GM21825 (cell line): ENCODE data around the gene PJA1.

Experiments used
- ATAC-seq: cut with Tn5 transposase; IDR thresholded peaks from one replicate; pipeline ENCODE4 v1.9.1; 2021; ENCODE audit warnings: mild to moderate bottlenecking, moderate library complexity; ENCODE audit not compliant: unreplicated experiment

Gene PJA1

DNA sequence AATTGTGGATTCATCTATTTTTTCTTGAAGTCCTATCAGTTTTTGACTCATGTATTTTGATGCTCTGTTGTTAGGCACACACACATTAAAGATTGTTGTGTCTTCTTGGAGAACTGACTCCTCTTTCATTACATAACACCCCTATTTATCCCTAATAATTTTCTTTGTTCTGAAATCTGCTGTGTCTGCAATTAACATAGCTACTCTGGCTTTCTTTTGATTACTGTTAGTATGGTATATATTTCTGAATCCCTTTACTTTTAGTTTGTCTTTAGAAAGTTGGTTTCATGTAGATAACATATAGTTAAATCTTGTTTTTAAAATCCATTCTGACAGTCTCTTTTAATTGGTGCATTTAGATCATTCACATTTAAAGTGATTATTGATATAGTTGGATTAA lies 5.1 kb upstream of the PJA1 start:
- ATAC-seq, result no peak

DNA sequence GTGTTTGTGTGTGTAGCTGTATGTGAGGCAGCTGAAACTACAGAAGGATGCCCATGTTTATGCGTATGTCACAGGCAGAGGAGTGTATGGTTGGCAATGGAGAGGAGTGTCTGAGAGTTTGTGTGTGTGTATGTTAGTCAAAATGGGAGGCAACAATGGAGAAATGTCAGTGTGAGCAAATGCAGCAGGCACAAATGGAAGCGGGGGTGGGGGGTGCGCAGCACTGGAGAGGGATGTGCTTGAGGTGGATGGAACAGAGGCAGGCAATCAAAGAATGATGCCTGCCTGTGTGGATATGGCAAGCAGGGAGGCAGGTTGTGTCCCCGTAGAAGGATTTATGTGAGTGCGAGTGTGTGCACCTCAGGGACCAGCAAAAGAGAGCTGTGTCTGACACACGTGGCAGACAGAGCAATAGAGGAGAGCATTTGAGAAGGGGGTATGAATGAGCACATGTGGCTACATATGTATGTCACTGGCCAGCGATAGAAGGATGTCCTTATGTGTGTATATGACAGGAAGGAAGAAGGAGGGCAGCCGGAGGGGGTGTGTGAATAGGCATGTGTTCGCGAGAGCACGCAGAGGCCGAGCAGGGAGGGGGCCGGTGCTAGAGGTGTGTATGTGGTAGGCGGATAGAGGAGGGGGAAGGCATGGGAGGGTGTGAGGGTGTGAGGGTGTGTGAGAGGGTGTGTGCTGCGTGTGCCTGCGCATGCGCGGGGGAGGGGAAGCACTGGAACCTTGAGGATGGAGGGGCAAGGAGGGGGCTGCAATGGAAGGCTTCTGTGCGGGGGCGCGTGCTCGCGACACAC lies 1.1 kb downstream of the PJA1 start:
- peak; percentile 59 for ATAC-seq

- ATAC-seq, result no peak
Measured at GRCh38 chrX:69162361-69162865, 2.8 kb downstream of the PJA1 start.

GRCh38 chrX:69161786-69162349 lies 3.4 kb downstream of the PJA1 start:
- no peak for ATAC-seq

- no peak for ATAC-seq
Measured at GRCh38 chrX:69161371-69161770, 3.9 kb downstream of the PJA1 start.

DNA sequence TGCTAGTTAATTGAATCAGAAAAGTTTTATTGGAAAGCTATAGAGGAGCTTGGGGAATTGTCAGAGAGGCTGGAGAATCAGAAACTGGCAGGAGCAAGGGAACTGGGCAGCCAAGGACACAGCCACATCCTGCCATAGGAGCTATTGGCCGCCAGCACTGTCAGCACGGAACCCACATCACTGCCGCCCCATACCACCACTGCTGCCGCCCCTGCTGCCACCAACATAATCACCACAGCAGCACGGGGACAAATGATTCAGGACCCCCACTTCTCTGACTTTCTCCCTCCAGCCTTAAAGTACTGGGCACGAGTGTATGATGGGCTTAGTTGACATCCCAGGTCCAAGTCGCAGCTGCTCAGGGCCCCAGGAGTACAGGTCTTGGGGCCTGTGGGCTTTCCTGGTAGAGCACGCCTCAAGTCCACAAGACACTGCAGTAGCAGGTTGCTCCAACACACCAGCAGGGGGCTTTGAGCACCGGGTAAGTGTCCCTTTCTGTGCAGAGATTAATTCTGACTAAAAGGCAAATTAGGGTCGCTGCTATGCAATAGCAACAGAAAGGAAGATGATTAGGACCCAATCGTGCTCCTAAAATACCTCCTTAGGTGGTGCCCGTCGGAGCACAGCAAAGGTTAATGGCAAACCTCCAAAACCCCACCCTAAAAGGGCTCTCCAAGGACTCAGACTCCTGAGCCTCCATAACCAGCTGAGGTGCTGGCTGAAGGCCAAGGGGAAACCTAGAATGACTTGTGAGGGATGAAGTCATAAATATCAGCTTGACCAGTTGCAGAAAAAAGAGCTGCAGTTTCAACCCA lies 6.9 kb downstream of the PJA1 start:
- ATAC-seq, result peak; percentile 59

- ATAC-seq, result no peak
Measured at GRCh38 chrX:69156638-69157037, 8.6 kb downstream of the PJA1 start.

DNA sequence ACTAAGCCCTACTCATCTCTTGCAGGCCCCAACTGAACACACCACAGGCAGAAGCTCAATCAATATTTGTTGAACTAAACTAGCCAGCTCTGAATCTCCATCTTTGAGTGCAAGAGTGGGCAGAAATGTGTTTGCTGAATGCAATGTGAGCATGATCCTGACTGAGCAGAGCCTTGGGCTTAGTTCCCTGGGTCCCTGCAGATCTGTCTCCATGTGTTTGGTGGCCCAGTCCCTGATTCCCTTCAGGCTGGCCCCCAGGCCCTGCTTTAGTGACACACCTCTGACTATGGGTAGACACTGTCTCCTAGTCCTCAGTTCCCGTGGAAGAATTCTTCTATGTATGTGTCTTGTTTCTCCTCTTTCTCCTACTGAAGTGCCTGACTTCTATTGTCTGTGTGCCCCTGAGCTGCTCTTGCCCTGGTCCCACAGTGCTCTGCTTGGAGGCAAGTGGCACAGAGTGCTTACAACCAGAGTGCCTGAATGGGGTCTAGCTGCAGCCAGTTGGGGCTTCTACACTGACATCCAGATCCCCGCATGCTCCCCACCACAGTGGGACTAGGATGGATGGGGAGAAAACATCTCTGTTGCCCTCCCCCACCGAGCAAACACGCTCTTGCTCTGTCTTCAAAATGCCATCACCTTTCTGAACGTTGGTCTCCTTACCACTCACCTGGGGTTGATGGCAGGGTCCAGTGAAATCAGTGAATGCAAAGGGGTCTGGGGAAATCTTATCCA lies 9.3 kb downstream of the PJA1 start:
- ATAC-seq, result no peak

DNA sequence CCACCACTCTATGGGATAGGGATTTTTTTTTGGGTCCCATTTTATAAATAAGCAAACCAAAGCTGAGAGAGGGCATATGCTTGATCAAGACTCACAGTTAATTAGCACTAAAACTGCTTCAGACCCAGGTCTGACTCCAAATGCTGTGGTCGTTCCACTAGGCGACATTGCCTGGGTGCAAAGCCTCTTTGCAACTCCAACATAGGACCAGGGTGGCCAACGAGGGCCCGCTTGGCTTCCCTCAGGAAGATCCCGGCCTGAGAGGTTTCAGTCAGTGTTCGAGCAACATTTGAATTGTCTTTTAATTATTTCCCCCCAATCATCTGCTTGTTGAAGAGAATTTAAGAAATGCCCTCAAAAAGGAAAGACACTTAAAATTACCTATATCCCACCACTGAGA lies 11.2 kb downstream of the PJA1 start:
- no peak for ATAC-seq

- ATAC-seq, result no peak
Measured at GRCh38 chrX:69153060-69153730, 12.1 kb downstream of the PJA1 start.

DNA sequence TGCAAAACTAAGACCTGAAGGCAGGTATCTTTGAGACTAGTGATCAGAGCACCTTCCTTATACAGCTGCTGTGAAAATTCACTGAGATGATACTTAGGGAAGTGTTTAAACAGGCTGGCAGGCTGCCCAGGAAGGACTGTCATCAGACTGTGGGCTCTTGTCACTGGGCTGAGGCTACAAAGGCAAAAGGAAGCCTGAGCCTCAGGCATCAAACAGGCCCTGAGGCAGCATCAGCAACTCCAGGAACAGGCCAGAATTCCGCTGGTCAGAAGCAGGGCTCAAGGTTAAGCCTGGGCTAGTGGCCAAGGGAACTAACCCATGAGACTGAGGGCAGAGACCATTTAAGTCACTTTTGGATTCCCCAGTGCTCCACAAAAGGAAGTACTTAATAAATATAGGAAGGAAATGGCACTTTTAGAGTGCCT lies 12.8 kb downstream of the PJA1 start:
- ATAC-seq, result no peak

DNA sequence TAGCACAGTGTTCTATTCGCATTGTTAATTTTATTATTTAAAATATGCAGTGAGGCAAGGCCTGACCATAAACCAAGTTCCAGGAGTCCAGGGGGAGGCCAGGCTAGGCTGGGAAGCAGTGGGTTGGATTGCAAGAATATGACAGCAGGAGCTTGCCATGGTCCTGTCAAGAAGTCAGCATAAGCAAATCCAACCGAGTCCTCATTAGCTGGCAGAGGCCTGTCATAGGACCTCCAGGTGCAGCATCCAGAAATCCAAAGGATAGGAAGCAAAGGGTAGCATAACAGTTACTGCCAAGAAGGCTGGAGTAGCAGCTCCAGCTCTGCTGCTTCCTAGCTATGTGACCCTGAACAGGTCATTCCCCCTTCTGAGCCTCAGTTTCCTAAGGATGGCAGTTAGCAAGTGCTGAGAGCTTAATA lies 13.4 kb downstream of the PJA1 start:
- no peak for ATAC-seq

DNA sequence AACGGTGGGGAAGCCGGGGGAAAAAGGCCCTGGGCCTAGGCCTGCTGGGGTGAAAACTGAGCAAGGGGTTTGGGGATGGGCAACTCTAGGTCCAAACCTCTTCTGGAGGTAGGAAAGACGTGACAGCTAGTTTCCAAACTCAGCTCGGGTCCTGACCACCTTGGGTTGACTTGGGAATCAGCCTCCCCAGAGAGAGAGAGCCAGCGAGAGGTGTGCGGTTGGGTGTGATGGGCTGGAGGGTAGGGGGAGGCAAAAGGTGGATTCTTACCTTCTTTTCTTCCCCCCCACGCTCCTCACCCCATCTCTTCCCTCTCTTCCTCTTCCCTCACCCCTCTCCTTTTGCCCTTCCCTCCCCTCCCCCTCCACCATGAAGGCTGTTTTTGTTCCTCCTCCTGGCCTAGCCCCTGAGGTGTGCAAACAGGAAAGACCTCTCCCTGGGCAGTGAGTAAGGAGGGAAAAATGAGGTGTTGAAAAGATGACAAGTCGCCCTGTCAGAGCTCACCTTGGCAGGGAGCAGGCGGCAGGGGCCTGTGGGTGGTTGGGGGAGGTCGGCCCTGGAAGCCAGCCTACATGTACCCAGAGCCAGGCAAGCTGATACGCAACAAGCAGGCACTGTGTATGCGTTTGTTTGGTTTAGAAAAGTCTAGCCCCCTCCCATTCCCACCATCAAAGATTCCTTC lies 14.8 kb downstream of the PJA1 start:
- ATAC-seq, result no peak

GRCh38 chrX:69149466-69150280 lies 15.6 kb downstream of the PJA1 start:
- ATAC-seq, result no peak

- no peak for ATAC-seq
Measured at GRCh38 chrX:69148946-69149345, 16.3 kb downstream of the PJA1 start.

GRCh38 chrX:69146739-69147138 lies 18.5 kb downstream of the PJA1 start:
- ATAC-seq, result no peak

DNA sequence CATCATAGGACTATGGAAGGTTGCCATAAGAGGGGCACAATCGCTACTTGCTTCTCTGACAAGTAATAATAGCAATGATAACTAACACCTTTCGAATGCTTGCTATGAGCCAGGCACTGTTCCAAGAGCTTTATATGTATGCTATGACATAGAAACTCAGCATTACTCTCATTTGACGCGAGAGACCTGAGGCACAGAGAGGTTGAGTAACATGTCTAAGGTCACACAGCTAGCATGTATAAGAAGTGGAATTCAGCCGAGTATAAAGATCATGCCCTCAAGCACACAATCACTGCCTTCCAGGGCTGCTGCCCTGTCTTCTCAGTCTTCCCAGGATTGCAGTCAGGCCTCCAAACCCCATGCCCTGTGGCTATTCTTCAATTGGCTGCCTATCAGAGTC lies 19.5 kb downstream of the PJA1 start:
- no peak for ATAC-seq

DNA sequence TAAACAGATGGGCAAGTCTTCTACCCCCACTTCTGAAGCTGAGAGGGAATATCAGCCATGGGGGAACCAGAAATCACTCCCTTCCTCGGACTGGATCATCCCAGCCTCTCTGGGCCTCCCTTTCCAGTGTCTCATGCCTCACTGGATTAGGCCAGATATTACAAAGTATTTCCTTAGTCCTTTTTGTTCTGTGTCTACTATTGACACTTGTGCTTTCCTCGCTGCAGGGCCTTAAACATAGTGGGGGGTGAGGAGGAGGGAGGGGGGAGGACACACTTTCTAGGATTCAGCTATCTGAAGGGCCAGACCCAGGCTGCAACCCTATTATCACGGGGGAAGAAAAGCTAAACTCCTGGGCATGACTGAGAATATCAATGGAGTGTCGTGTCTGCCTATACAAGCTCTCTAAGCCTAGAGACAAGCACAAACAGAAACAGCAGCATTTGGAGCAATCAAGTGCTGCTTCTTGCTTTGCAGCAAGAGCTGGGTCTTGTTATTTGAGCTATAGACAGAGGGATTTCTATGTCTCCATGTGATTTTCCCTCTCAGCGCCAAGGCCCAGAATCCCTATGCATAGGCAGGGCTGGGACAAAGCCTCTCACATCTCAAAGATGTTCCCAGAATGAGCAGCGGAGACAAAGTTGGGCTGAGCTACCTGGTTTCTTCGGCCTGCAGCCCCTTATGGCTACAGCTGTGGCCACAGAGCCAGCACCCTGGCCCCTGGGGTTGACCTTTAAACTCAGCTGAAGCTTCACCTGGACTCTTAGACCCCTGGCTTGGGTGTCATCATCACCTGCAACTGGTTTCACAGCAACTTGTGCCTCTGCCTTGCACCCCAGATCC lies 20.2 kb downstream of the PJA1 start:
- no peak for ATAC-seq
